WTC11 (cell line): ENCODE results near the gene MAP3K6. TPM values are rescaled to one million over a fixed set of nuclear protein-coding genes. Genes with fewer than 3 reads are reported as not detected.

Experiments
- ATAC-seq: fragments of 200-7000 bp; cut with Tn5 transposase; 2 replicates; pipeline ENCODE4 v1.10.0; 2021; ENCODE audit warnings: mild to moderate bottlenecking, moderate library complexity
- CTCF ChIA-PET: fragments of 300-600 bp; sonication (Branson Sonifier 250); formaldehyde crosslinking; loops from one replicate; lab custom pipeline; 2021; ENCODE audit warnings: antibody characterized with exemption; lab: Charles Lee
- POLR2A ChIA-PET: fragments of 350-600 bp; sonication (Branson Sonifier 250); formaldehyde crosslinking; loops from one replicate; lab custom pipeline; 2021; ENCODE audit warnings: antibody characterized with exemption; lab: Charles Lee
- DNase-seq: peaks from one replicate; pipeline ENCODE4 v3.0.0; 2021; ENCODE audit warnings: low spot score
- H3K27ac Mint-ChIP-seq: 2 replicates; pipeline ENCODE4 v1.8.0; 2021; ENCODE audit warnings: mixed read lengths
- H3K27me3 Mint-ChIP-seq: 2 replicates; pipeline ENCODE4 v1.8.0; 2021; ENCODE audit warnings: low read depth, mild to moderate bottlenecking, moderate library complexity, mixed read lengths
- H3K36me3 Mint-ChIP-seq: 2 replicates; pipeline ENCODE4 v1.8.0; 2021; ENCODE audit warnings: mixed read lengths
- H3K4me1 Mint-ChIP-seq: 2 replicates; pipeline ENCODE4 v1.8.0; 2022; ENCODE audit warnings: mixed read lengths
- H3K4me3 Mint-ChIP-seq: 2 replicates; pipeline ENCODE4 v1.8.0; 2021; ENCODE audit warnings: mild to moderate bottlenecking, moderate library complexity, mixed read lengths
- H3K9me3 Mint-ChIP-seq: 2 replicates; pipeline ENCODE4 v1.8.0; 2021; ENCODE audit warnings: mixed read lengths
- FOXK1 ChIP-seq: sonication (generic); formaldehyde crosslinking; IDR thresholded peaks from 2 replicates; pipeline ENCODE4 v1.8.0; 2022; ENCODE audit warnings: mild to moderate bottlenecking, moderate library complexity, missing genetic modification reagents
- MYBL2 ChIP-seq: sonication (generic); formaldehyde crosslinking; IDR thresholded peaks from 2 replicates; pipeline ENCODE4 v1.8.1; 2023; ENCODE audit warnings: mild to moderate bottlenecking, moderate library complexity, missing genetic modification reagents
- NFATC4 ChIP-seq: fragments of 250-450 bp; sonication (Bioruptor Pico); IDR thresholded peaks from 2 replicates; pipeline ENCODE4 v1.9.0; 2021; ENCODE audit warnings: mild to moderate bottlenecking
- NFYB ChIP-seq: sonication (generic); formaldehyde crosslinking; conservative IDR thresholded peaks from 2 replicates; pipeline ENCODE4 v1.8.0; 2022; ENCODE audit warnings: low read depth, missing genetic modification reagents
- RORB ChIP-seq: fragments of 250-450 bp; sonication (Bioruptor Pico); IDR thresholded peaks from 2 replicates; pipeline ENCODE4 v1.9.0; 2021; ENCODE audit warnings: mild to moderate bottlenecking
- SOX15 ChIP-seq: fragments of 250-450 bp; sonication (Bioruptor Pico); IDR thresholded peaks from 2 replicates; pipeline ENCODE4 v1.9.0; 2021; ENCODE audit warnings: mild to moderate bottlenecking
- SP1 ChIP-seq: sonication (generic); formaldehyde crosslinking; conservative IDR thresholded peaks from 2 replicates; pipeline ENCODE4 v1.8.1; 2022; ENCODE audit warnings: missing genetic modification reagents
- ZBTB21 ChIP-seq: sonication (generic); formaldehyde crosslinking; IDR thresholded peaks from 2 replicates; pipeline ENCODE4 v1.8.1; 2023; ENCODE audit warnings: mild to moderate bottlenecking, missing genetic modification reagents, borderline replicate concordance
- ZNF232 ChIP-seq: sonication (generic); formaldehyde crosslinking; IDR thresholded peaks from 2 replicates; pipeline ENCODE4 v1.8.0; 2022; ENCODE audit warnings: mild to moderate bottlenecking, missing genetic modification reagents
- ZNF317 ChIP-seq: sonication (generic); formaldehyde crosslinking; IDR thresholded peaks from 2 replicates; pipeline ENCODE4 v1.8.1; 2023; ENCODE audit warnings: low read depth, mild to moderate bottlenecking, moderate library complexity, missing genetic modification reagents, borderline replicate concordance
- ZNF396 ChIP-seq: fragments of 250-450 bp; sonication (Bioruptor Pico); IDR thresholded peaks from 2 replicates; pipeline ENCODE4 v1.8.0; 2021; ENCODE audit warnings: mild to moderate bottlenecking, moderate library complexity, borderline replicate concordance
- total RNA-seq: library from RNA; stranded (reverse); gene quantifications from 3 replicates; pipeline ENCODE4 v1.2.3, GENCODE V29; 2021
- TF ChIP-seq, protein P1 (sequence below): sonication (generic); formaldehyde crosslinking; IDR thresholded peaks from 2 replicates; pipeline ENCODE4 v1.8.0; 2022; ENCODE audit warnings: missing genetic modification reagents
- TF ChIP-seq, protein P2 (sequence below): sonication (generic); formaldehyde crosslinking; IDR thresholded peaks from 2 replicates; pipeline ENCODE4 v1.8.1; 2022; ENCODE audit warnings: low read depth, mild to moderate bottlenecking, moderate library complexity, missing genetic modification reagents, borderline replicate concordance
- TF ChIP-seq, protein P3 (sequence below): fragments of 250-450 bp; sonication (Bioruptor Pico); IDR thresholded peaks from 2 replicates; pipeline ENCODE4 v1.9.0; 2021; ENCODE audit warnings: mild to moderate bottlenecking
- TF ChIP-seq, protein P4 (sequence below): fragments of 250-450 bp; sonication (Bioruptor Pico); IDR thresholded peaks from 2 replicates; pipeline ENCODE4 v1.9.0; 2021; ENCODE audit warnings: mild to moderate bottlenecking
- TF ChIP-seq, protein P5 (sequence below): fragments of 200-600 bp; IDR thresholded peaks from 2 replicates; pipeline ENCODE4 v1.8.0; 2022; ENCODE audit warnings: antibody characterized with exemption
- TF ChIP-seq, protein P6 (sequence below): sonication (generic); formaldehyde crosslinking; IDR thresholded peaks from 2 replicates; pipeline ENCODE4 v1.8.0; 2022; ENCODE audit warnings: mild to moderate bottlenecking, missing genetic modification reagents

MAP3K6 gene
- total RNA-seq, 1 experiment from 2014 or later: 15.0 TPM

DNA sequence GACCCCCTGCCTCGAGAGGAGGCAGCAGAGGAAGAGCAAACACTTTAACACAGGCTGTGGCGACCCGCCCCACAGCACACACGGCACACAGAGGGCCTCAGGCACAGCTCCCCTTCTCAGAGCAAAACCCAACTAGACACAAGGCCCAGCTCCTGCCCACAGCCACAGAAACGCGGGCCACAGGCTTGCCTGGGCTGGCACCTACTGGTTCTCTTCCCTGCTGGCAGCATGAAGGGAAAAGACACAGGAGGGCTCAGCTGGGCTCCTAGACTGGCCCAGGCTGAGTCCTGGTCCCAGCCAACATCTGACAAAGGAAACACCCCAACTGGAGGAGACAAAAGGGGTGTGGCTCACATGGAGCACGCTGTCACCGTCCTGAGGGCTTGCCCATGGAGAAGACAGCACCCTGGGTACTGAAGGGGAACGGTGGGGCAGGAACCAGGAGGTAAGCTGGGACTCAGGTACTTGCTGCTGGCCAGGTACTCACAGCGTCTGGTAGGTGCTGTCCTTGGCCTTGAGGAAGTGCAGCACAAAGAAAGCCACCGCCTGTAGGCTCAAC, 12.9 kb upstream of the MAP3K6 start (continued):
- TF ChIP-seq, protein P1, sequence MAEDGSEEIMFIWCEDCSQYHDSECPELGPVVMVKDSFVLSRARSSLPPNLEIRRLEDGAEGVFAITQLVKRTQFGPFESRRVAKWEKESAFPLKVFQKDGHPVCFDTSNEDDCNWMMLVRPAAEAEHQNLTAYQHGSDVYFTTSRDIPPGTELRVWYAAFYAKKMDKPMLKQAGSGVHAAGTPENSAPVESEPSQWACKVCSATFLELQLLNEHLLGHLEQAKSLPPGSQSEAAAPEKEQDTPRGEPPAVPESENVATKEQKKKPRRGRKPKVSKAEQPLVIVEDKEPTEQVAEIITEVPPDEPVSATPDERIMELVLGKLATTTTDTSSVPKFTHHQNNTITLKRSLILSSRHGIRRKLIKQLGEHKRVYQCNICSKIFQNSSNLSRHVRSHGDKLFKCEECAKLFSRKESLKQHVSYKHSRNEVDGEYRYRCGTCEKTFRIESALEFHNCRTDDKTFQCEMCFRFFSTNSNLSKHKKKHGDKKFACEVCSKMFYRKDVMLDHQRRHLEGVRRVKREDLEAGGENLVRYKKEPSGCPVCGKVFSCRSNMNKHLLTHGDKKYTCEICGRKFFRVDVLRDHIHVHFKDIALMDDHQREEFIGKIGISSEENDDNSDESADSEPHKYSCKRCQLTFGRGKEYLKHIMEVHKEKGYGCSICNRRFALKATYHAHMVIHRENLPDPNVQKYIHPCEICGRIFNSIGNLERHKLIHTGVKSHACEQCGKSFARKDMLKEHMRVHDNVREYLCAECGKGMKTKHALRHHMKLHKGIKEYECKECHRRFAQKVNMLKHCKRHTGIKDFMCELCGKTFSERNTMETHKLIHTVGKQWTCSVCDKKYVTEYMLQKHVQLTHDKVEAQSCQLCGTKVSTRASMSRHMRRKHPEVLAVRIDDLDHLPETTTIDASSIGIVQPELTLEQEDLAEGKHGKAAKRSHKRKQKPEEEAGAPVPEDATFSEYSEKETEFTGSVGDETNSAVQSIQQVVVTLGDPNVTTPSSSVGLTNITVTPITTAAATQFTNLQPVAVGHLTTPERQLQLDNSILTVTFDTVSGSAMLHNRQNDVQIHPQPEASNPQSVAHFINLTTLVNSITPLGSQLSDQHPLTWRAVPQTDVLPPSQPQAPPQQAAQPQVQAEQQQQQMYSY (CRISPR knock-in tag): no peak
- no peak for TF ChIP-seq MYBL2 (CRISPR knock-in tag)

DNA sequence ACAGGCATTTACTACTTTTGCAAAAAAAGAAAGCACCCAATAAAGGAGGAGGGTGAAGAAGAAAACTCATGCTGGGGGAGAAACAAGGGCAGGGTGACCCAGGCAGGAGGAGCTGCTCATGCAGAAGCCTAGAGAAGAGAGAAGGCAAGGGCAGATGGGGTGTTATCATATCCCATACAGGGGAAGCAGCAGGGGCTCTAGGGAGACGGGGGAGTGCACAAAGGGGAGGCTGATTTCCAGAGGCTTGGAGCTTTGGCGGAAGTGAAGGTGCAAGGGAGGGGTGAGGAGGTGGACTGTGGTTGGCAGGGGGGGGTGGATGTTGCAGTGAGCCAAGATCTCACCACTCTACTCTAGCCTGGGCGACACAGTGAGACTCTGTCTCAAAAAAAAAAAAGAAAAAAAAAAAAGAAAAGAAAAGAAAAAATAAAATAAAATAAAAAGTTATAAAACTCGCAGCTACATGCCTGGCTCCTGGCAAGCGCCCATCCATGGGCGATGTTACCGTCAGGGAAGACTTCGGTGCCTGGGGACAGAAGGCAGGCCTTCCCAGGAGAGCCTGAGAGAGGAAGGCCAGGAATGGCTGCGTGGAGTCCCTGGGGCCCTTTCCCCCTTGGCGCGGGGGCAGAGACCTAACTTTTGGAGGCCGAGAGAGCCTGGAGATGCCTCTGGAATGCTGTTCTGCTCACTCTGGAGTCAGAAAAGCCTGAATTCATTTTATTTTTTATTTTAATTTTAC, 11.2 kb upstream of the MAP3K6 start:
- ATAC-seq (no peak), DNase-seq (no peak)
- Mint-ChIP-seq H3K4me3 (no peak overlapping the region), H3K4me1 (0 out of 2 replicates have a peak, but pooled peaks cover 6% of the 10 kb centered on the region), H3K9me3 (no peaks in the 10 kb centered on the region), H3K36me3 (no peaks in the 10 kb centered on the region), H3K27ac (no peak overlapping the region), H3K27me3 (peaks cover 20% of the 10 kb centered on the region)
- ChIA-PET CTCF (interaction anchor here (0.7 to 2.2 kb wide), 7 partner anchors 9 to 178 kb away, joined by 3 to 11 read pairs (median 4); no protein-coding TSS in a partner anchor), POLR2A (interaction anchor here (0.7 kb wide), 1 partner anchor 9 kb away, joined by 3 read pairs; no protein-coding TSS in a partner anchor)
- TF ChIP-seq NFATC4 (CRISPR knock-in tag) (no peak), FOXK1 (CRISPR knock-in tag) (no peak), SOX15 (no peak), NFYB (no peak), ZNF317 (CRISPR knock-in tag) (no peak), RORB (CRISPR knock-in tag) (no peak)
- TF ChIP-seq, protein P2, sequence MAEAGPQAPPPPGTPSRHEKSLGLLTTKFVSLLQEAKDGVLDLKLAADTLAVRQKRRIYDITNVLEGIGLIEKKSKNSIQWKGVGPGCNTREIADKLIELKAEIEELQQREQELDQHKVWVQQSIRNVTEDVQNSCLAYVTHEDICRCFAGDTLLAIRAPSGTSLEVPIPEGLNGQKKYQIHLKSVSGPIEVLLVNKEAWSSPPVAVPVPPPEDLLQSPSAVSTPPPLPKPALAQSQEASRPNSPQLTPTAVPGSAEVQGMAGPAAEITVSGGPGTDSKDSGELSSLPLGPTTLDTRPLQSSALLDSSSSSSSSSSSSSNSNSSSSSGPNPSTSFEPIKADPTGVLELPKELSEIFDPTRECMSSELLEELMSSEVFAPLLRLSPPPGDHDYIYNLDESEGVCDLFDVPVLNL (CRISPR knock-in tag): no peak
- TF ChIP-seq, protein P3, sequence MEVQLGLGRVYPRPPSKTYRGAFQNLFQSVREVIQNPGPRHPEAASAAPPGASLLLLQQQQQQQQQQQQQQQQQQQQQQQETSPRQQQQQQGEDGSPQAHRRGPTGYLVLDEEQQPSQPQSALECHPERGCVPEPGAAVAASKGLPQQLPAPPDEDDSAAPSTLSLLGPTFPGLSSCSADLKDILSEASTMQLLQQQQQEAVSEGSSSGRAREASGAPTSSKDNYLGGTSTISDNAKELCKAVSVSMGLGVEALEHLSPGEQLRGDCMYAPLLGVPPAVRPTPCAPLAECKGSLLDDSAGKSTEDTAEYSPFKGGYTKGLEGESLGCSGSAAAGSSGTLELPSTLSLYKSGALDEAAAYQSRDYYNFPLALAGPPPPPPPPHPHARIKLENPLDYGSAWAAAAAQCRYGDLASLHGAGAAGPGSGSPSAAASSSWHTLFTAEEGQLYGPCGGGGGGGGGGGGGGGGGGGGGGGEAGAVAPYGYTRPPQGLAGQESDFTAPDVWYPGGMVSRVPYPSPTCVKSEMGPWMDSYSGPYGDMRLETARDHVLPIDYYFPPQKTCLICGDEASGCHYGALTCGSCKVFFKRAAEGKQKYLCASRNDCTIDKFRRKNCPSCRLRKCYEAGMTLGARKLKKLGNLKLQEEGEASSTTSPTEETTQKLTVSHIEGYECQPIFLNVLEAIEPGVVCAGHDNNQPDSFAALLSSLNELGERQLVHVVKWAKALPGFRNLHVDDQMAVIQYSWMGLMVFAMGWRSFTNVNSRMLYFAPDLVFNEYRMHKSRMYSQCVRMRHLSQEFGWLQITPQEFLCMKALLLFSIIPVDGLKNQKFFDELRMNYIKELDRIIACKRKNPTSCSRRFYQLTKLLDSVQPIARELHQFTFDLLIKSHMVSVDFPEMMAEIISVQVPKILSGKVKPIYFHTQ (CRISPR knock-in tag): no peak
- TF ChIP-seq, protein P4, sequence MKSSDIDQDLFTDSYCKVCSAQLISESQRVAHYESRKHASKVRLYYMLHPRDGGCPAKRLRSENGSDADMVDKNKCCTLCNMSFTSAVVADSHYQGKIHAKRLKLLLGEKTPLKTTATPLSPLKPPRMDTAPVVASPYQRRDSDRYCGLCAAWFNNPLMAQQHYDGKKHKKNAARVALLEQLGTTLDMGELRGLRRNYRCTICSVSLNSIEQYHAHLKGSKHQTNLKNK (CRISPR knock-in tag): no peak

DNA sequence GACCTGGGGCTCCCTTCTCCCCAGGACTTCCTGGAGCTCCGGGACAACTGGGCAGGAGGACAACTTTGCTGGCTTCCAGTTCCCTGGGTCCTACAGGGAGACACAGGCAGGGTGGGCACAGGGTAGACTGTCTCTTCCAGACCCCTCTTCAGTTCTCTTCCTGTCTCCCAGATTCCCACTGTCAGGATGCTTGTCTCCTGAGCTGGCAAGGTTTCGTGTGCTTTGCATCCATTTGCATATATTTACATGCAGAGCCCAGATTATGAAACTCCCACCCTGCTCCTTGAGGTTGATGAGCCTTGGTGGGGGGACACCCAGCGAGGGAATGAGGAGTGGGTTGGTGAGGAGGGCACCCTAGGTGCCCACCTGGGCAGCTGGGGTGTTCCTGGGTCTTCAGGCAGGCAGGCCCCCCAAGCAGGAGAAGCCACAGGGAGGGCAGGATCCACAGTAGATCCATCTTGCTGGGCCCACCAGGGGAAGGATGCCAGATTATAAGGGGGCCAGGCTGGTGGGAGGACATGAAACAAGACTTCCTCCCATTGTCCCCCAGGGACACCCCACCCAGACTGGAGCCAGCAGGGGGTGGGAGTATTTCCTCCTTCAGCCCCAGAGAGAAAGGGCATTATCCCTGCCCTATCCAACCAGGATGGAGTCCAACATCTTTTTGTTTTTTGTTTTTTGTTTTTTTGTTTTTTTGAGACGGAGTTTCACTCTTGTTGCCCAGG, 7.8 kb upstream of the MAP3K6 start, which contains the start of gene FCN3:
FCN3 (minus strand) TSS at position 463 of the 725 bp plus-strand sequence; CDS start at position 457, 6 bp downstream.
- Mint-ChIP-seq H3K4me1 (peaks cover 6% of the 10 kb centered on the region; the same call in 1 of the 2 replicates), H3K4me3 (no peak within 1 kb of the TSS), H3K9me3 (no peaks in the 10 kb centered on the region), H3K27ac (no peak within 1 kb of the TSS), H3K27me3 (no peaks in the 10 kb centered on the region), H3K36me3 (no peaks in the 10 kb centered on the region)
- ATAC-seq (no peak), DNase-seq (no peak)
- ChIA-PET POLR2A (interaction anchor here (1.2 kb wide), 1 partner anchor 8 kb away, joined by 3 read pairs; the partner anchor contains the start of gene CD164L2), CTCF (interaction anchor here (0.7 to 1.3 kb wide), 5 partner anchors 8 to 73 kb away, joined by 3 to 6 read pairs (median 4); partner anchors contain the start of gene CD164L2)
- TF ChIP-seq NFATC4 (CRISPR knock-in tag): no peak
- no peak for TF ChIP-seq RORB (CRISPR knock-in tag)
- no peak for TF ChIP-seq ZNF396 (CRISPR knock-in tag)
- TF ChIP-seq ZNF232 (CRISPR knock-in tag): no peak
- no peak for TF ChIP-seq SP1 (CRISPR knock-in tag)
- no peak for TF ChIP-seq ZBTB21 (CRISPR knock-in tag)
- no peak for TF ChIP-seq FOXK1 (CRISPR knock-in tag)
- TF ChIP-seq, protein P5, sequence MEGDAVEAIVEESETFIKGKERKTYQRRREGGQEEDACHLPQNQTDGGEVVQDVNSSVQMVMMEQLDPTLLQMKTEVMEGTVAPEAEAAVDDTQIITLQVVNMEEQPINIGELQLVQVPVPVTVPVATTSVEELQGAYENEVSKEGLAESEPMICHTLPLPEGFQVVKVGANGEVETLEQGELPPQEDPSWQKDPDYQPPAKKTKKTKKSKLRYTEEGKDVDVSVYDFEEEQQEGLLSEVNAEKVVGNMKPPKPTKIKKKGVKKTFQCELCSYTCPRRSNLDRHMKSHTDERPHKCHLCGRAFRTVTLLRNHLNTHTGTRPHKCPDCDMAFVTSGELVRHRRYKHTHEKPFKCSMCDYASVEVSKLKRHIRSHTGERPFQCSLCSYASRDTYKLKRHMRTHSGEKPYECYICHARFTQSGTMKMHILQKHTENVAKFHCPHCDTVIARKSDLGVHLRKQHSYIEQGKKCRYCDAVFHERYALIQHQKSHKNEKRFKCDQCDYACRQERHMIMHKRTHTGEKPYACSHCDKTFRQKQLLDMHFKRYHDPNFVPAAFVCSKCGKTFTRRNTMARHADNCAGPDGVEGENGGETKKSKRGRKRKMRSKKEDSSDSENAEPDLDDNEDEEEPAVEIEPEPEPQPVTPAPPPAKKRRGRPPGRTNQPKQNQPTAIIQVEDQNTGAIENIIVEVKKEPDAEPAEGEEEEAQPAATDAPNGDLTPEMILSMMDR: no peak
- TF ChIP-seq, protein P6, sequence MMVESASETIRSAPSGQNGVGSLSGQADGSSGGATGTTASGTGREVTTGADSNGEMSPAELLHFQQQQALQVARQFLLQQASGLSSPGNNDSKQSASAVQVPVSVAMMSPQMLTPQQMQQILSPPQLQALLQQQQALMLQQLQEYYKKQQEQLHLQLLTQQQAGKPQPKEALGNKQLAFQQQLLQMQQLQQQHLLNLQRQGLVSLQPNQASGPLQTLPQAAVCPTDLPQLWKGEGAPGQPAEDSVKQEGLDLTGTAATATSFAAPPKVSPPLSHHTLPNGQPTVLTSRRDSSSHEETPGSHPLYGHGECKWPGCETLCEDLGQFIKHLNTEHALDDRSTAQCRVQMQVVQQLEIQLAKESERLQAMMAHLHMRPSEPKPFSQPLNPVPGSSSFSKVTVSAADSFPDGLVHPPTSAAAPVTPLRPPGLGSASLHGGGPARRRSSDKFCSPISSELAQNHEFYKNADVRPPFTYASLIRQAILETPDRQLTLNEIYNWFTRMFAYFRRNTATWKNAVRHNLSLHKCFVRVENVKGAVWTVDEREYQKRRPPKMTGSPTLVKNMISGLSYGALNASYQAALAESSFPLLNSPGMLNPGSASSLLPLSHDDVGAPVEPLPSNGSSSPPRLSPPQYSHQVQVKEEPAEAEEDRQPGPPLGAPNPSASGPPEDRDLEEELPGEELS (CRISPR knock-in tag): no peak
- TF ChIP-seq MYBL2 (CRISPR knock-in tag): no peak
